ENCODE data around the gene ATP2B1.

Gene ATP2B1

DNA sequence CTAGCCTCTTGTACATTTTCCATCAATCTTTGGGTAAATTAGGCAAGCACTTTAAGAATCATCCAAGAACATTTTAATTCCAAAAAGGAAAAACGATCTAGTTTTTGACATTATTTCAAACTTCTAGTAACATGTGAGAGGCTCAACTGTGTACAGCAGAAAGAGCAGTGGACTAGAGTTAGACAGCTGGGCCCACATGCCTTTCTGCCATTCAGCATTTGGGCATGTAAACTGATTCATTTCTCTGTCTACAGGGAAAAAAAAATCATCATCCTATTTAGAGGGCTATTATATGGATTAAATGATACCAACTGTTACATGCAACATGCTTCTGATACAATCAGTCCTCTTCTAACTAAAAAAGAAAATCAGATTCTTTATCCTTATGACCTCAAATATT is 17.7 kb downstream of the ATP2B1 start:
- no peak for DNase-seq

DNA sequence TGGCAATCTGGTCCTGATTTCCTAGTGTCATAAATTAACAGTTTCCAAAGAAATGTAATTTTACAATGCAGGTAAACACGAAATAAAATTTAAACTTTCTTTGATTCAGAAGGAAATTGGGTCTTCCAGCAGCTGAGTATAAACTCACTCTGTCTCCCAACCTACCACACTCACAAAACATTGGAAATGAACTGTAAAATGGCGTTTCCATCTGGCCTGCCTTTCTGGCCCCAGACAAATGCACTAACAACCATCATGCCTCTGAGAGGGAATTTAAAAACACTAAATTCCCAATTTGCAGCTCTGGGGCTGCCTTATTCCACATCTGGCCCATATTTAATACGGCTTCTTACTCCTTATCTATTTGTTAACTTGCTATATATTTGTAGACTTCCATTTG is 19.3 kb downstream of the ATP2B1 start:
- DNase-seq = no peak

DNA sequence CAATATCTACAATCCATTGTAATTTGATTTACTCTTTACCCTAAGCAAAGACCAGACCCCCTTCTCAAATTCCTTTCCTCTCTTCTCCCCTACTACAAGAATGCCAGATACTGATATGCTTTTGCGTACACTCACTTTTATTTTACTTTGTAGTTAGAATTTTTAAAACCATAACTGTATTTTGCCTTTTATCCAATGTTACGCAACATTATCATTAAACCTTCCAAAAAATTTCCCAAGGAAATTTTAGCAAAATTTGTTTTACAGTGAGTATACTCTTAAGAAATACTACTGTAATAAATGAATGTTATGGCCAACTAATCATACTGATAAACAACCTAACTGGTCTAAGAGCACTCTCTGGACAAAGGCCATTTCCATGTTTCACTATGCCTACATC is 22.3 kb downstream of the ATP2B1 start:
- DNase-seq = no peak

DNA sequence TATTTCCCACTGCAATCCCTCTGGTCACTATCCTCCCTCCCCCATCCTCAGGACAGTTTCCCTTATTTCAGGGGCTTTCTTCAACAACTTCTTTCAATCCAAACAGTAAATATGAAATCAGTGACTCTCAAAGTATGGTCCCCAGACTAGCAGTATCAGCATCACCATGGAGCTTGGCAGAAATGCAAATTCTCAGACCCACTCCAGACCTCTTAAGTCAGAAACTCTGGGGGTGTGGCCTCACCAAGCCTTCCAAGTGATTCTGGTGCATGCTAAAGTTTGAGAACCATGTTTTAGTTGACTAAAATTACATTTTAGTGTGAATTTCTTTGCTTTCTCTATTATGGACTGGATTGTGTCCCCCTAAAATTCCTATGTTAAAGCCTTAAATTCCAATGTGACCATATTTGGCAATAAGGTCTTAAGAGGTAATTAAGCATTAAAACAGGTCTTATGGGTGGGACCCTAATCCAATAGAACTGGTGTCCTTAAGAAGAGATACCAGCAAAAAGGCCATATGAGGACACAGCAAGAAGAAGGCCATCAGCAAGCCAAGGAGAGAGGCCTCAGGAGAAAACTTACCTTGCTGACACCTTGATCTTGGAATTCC is 23.2 kb downstream of the ATP2B1 start:
- DNase-seq = no peak

- DNase-seq = no peak
Observed at GRCh38 chr12:89684136-89684535, 24.5 kb downstream of the ATP2B1 start.

DNA sequence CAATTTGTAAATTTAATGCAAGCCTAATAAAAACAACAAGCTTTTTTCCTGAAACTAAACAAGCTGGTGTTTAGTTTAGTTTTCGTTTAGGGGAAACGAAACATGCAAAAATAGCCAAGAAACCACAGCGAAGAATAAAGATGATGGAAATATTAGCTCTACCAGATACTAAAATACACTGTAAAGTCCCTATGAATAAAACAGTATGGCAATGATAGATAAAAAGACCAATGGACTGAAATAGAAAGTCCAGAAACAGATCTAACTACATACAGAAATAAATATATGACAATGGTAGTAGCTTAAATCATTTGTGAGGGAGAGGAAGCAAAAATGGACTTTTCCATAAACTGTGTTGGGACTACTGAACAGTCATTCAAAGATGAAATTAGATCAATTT is 26.4 kb downstream of the ATP2B1 start:
- DNase-seq = no peak

GRCh38 chr12:89680409-89680808 is 28.2 kb downstream of the ATP2B1 start:
- DNase-seq = no peak

DNA sequence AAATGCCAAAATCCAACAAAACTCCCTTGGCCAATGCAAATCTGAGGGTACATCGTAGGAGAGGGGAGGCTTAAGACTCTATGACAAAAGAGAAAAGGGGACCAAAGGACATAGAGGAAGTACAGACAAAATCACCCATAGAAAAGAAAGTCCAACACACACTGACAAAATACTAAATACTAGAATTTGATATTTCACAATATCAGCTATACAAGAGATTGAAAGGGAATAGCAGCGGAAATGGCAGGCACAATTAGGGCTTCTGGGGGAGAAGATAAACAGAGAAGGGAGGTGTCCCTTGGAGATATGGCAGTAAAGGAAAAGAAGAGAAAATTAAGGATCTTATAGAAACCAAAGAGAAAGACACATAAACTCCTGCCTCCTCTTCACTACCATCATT is 29.0 kb downstream of the ATP2B1 start:
- DNase-seq = no peak

- DNase-seq = no peak
Observed at GRCh38 chr12:89678225-89678624, 30.4 kb downstream of the ATP2B1 start.

GRCh38 chr12:89676930-89677329 is 31.7 kb downstream of the ATP2B1 start:
- no peak for DNase-seq

DNA sequence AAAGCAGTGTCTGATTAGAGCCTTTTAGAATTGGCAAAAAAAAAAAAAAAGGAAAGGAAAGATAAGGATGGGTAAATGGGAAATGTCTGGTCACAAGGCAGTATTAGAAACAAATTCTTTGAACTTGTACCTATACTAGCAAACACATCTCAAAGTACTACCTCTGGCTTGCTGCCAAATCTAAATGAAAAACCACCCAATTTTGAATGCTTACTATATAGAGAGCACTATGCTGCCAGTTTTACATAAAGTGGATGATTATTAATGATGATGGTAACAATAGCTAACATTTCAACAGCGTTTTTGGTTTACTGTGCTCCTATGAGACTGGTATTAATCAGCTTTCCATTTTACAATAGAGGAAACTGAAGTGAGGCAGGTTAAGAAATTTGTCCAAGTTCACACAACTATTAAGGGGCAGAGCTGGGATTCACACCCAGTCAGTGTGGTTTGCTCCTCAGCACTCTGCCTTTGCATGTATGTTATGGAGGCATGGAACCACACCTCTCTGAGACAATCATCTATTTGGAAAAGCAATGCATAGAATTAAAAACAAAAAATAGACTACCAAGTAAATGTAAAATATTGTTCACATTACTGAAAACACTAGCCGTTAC is 34.2 kb downstream of the ATP2B1 start:
- DNase-seq = no peak

DNA sequence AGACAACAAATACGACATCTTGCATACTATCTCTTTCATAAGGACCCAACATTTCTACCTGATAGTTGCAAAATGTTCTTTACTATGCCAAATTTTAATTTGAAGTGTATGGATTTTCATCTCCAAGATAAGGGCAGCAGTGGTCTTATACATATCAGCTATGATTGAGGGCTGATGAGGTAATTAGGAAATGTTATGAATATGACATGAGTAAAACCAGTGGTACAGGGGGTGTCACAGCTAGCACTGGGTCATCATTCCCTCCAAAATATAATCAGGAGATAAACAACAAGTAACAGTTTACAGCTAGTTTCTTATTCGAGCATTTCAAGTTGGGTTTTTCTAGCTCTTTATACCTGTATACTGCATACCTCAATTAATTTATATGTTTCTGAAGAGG is 35.0 kb downstream of the ATP2B1 start:
- no peak for DNase-seq

DNA sequence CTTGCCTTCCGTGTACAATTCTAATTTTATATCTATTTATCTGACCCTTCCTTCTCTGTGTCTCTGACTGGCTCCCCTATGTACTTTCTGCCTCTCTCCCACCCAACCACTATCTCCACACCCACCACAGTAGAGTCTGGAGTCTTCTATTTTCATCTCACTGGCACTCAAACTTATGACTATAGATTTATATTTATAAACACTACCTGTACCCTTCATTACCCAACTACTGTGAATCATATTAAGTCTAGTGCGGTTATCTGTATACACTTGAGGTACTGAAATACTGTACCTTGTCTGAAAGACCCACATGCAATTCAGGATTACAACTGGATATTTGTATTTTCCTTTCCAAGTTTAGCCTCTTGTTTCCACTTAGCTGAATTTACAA is 36.1 kb downstream of the ATP2B1 start:
- no peak for DNase-seq

DNA sequence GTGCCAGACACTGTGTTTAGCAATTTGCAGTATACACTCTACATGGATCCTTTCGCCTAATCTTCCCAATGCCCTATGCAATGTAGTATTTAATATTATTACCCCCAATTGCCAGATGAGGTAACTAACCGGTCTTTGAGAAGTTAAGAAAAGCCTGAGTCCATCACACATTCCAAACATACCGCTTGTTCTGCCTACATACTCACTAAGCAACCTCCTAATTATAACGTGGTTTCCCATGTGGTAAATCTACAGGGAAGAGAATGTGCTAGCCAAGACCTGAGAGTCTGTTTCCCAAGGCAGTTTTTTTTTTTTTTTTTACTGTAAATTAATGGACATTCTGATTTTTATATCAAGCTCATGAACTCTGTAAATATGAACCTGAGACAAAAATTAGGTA is 37.2 kb downstream of the ATP2B1 start:
- DNase-seq = no peak

GRCh38 chr12:89669197-89669596 is 39.4 kb downstream of the ATP2B1 start:
- no peak for DNase-seq

DNA sequence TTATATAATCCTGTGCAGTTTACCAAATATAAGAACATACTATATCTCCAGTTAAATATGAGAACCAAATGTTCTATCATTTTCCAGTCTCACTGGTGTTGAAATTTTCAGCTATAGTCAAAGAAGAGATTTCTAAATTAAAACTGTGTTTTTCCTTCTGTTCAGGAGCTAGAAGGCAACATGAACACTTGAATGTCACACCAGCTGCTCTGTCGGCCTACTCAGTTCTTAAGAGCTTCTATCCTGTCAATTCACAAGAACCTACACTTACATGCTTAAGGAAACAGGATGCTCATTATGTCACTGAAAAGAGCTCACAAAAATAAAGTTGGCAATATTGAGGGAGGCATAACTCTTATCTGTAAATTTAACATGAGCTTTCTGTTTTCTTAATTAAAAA is 43.1 kb downstream of the ATP2B1 start:
- DNase-seq = no peak

- no peak for DNase-seq
Observed at GRCh38 chr12:89664441-89664840, 44.2 kb downstream of the ATP2B1 start.

- DNase-seq = peak; percentile 20
Observed at GRCh38 chr12:89663577-89664357, 44.9 kb downstream of the ATP2B1 start.

- no peak for DNase-seq
Observed at GRCh38 chr12:89662623-89663022, 46.0 kb downstream of the ATP2B1 start.

DNA sequence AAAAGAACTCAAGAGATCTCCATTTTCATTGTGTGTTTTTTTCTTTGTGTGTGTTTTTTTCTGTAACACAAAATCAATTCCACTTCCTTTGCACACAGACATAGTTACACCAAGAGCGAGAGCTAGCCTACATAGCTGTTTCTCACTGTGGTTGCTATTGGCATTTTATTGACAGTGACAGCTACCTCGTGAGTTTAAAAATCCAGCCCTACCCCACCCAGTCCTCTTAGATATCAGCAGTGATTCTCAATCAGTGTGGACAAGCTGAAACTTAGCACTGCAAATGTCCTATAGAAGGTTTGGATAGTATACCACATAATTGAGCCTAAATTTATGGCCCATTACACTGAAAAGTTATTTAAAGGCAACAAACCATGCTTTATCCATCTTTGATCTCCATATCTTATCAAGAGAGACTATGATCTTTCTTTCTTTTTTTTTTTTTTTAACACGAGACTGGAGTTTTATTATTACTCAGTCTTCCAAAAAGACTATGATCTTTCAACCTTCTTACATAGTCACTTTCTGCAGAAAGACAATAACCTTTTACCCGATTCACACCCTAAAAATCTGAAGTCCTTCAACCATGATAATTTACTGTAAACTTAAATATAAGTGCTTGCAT is 46.8 kb downstream of the ATP2B1 start:
- no peak for DNase-seq

GRCh38 chr12:89657739-89658138 is 50.9 kb downstream of the ATP2B1 start:
- no peak for DNase-seq

GRCh38 chr12:89657066-89657465 is 51.6 kb downstream of the ATP2B1 start:
- no peak for DNase-seq

DNA sequence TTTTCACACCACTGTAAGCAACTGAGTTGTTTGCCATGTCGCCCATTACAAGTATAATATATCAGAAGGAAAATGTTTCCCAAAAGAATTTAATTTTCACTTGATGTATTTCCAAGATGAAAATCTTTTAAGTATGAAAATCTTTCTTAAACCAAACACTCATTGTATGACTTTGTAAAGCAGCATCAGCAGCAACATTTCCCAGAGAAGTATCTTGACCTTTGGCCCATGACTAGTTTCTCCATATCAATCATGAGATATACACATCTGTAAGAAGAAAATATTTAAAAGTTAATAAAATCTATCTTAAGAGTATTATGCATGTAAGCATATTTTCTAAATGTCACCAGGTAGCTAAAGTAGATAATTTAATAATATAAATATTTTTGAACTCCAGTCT is 52.8 kb downstream of the ATP2B1 start:
- no peak for DNase-seq

GRCh38 chr12:89651192-89651591 is 57.4 kb downstream of the ATP2B1 start:
- no peak for DNase-seq

Data from activated naive CD4-positive, alpha-beta T cell treated with anti-CD3 and anti-CD28 coated beads, Interleukin-2, amount 50 U/mL, for 16 hours (primary cell).